ENCODE data around the gene LRG1. TPM values are rescaled to one million over a fixed set of nuclear protein-coding genes. Genes with fewer than 3 reads are reported as not detected.

Gene LRG1
- total and polyA plus RNA-seq, 9 of the 15 experiments (the other 6 are each of a cell fraction or from before 2014, with no cell fraction given) = 1.5 to 11.9 (median 8.7) TPM

DNA sequence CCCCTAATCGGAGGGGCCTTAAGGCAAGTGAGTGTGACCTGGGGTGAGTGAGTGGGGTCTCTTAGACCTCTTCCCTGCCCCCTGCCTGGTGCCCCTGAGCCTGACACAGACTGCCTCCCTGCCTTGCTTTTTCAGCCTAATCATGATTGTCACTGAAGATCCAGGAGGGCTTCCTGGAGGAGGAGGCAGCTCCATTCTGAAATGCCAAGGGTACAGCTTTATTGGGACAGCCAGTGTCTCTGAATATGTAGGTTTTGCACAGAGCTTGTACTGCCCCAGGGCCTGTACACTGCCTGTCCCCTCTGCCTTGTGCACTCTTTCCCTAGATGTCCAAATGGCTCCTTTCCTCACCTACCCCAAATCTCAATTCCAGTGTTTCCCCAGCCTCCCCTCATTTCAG lies 45.7 kb upstream of the LRG1 start (continued):
- TF ChIP-seq, protein P1, sequence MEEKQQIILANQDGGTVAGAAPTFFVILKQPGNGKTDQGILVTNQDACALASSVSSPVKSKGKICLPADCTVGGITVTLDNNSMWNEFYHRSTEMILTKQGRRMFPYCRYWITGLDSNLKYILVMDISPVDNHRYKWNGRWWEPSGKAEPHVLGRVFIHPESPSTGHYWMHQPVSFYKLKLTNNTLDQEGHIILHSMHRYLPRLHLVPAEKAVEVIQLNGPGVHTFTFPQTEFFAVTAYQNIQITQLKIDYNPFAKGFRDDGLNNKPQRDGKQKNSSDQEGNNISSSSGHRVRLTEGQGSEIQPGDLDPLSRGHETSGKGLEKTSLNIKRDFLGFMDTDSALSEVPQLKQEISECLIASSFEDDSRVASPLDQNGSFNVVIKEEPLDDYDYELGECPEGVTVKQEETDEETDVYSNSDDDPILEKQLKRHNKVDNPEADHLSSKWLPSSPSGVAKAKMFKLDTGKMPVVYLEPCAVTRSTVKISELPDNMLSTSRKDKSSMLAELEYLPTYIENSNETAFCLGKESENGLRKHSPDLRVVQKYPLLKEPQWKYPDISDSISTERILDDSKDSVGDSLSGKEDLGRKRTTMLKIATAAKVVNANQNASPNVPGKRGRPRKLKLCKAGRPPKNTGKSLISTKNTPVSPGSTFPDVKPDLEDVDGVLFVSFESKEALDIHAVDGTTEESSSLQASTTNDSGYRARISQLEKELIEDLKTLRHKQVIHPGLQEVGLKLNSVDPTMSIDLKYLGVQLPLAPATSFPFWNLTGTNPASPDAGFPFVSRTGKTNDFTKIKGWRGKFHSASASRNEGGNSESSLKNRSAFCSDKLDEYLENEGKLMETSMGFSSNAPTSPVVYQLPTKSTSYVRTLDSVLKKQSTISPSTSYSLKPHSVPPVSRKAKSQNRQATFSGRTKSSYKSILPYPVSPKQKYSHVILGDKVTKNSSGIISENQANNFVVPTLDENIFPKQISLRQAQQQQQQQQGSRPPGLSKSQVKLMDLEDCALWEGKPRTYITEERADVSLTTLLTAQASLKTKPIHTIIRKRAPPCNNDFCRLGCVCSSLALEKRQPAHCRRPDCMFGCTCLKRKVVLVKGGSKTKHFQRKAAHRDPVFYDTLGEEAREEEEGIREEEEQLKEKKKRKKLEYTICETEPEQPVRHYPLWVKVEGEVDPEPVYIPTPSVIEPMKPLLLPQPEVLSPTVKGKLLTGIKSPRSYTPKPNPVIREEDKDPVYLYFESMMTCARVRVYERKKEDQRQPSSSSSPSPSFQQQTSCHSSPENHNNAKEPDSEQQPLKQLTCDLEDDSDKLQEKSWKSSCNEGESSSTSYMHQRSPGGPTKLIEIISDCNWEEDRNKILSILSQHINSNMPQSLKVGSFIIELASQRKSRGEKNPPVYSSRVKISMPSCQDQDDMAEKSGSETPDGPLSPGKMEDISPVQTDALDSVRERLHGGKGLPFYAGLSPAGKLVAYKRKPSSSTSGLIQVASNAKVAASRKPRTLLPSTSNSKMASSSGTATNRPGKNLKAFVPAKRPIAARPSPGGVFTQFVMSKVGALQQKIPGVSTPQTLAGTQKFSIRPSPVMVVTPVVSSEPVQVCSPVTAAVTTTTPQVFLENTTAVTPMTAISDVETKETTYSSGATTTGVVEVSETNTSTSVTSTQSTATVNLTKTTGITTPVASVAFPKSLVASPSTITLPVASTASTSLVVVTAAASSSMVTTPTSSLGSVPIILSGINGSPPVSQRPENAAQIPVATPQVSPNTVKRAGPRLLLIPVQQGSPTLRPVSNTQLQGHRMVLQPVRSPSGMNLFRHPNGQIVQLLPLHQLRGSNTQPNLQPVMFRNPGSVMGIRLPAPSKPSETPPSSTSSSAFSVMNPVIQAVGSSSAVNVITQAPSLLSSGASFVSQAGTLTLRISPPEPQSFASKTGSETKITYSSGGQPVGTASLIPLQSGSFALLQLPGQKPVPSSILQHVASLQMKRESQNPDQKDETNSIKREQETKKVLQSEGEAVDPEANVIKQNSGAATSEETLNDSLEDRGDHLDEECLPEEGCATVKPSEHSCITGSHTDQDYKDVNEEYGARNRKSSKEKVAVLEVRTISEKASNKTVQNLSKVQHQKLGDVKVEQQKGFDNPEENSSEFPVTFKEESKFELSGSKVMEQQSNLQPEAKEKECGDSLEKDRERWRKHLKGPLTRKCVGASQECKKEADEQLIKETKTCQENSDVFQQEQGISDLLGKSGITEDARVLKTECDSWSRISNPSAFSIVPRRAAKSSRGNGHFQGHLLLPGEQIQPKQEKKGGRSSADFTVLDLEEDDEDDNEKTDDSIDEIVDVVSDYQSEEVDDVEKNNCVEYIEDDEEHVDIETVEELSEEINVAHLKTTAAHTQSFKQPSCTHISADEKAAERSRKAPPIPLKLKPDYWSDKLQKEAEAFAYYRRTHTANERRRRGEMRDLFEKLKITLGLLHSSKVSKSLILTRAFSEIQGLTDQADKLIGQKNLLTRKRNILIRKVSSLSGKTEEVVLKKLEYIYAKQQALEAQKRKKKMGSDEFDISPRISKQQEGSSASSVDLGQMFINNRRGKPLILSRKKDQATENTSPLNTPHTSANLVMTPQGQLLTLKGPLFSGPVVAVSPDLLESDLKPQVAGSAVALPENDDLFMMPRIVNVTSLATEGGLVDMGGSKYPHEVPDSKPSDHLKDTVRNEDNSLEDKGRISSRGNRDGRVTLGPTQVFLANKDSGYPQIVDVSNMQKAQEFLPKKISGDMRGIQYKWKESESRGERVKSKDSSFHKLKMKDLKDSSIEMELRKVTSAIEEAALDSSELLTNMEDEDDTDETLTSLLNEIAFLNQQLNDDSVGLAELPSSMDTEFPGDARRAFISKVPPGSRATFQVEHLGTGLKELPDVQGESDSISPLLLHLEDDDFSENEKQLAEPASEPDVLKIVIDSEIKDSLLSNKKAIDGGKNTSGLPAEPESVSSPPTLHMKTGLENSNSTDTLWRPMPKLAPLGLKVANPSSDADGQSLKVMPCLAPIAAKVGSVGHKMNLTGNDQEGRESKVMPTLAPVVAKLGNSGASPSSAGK (IDR thresholded peaks at IDR 0.05) = no peak
- TF ChIP-seq BCOR (IDR thresholded peaks at IDR 0.05) = peak; percentile 94
- 0 out of 2 replicates have a peak, but pooled peaks have one; percentile 72 for TF ChIP-seq ADNP (tag; IDR thresholded peaks at IDR 0.05)
- TF ChIP-seq SMARCA5 (IDR thresholded peaks at IDR 0.05) = peak; percentile 93
- no peak for TF ChIP-seq ZNF830 (CRISPR knock-in tag; IDR thresholded peaks at IDR 0.05)
- no peak for TF ChIP-seq POLR2G (IDR thresholded peaks at IDR 0.05; ENCODE audit: low read depth, low read length)
- TF ChIP-seq THRAP3 (IDR thresholded peaks at IDR 0.05; ENCODE audit: borderline replicate concordance) = no peak
- TF ChIP-seq ZNF561 (CRISPR knock-in tag; conservative IDR thresholded peaks at IDR 0.05) = no peak
- no peak for TF ChIP-seq ILF3 (IDR thresholded peaks at IDR 0.05; ENCODE audit: borderline replicate concordance)
- no peak for TF ChIP-seq NRF1 (conservative IDR thresholded peaks at IDR 0.05 in 1 of 2, IDR thresholded peaks at IDR 0.05 in 1 of 2)
- peak; percentile 80 for TF ChIP-seq HDAC2 (IDR thresholded peaks at IDR 0.05)
- TF ChIP-seq ARID2 (IDR thresholded peaks at IDR 0.05) = no peak
- TF ChIP-seq POLR2B (IDR thresholded peaks at IDR 0.05; ENCODE audit: low read depth, partially characterized antibody) = no peak
- TF ChIP-seq RBM25 (IDR thresholded peaks at IDR 0.05; ENCODE audit: low read depth, low read length, severe bottlenecking) = peak; percentile 98
- peak; percentile 100 for TF ChIP-seq ZFP36 (IDR thresholded peaks at IDR 0.05; ENCODE audit: low read depth, low read length, partially characterized antibody)
